ENCODE results near the gene DNAH5. TPM values are rescaled to one million over a fixed set of nuclear protein-coding genes. Genes with fewer than 3 reads are reported as not detected.

The DNAH5 gene
- total RNA-seq, 1 donor from 2014 or later = under 0.01 TPM

DNA sequence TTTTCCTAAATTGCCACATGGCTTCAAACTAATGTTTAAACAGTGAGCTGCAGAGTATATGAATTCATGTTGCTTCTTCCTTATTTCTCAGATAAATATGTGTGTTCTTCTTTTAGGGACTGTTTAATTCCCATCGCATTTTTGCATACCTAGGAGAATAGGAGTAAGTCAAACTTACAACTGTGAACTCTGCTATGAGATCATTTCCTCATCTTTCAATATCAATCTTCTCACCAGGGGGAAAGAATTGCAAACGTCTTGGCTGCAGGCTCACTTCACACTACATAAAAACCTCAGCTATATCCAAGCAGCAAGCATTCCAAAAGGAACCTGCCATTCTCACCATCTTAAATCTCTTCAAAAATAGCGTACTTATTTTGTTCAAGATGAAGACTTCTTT is 271.0 kb downstream of the DNAH5 start:
- no peak overlapping the region for H3K27ac ChIP-seq
- no peaks in the 10 kb centered on the region for H3K27me3 ChIP-seq
- no peaks in the 10 kb centered on the region for H3K4me1 ChIP-seq
- intact Hi-C loops (cut with DNase I) = no loop called here
- no peaks in the 10 kb centered on the region for H3K36me3 ChIP-seq
- H3K9me3 ChIP-seq = no peaks in the 10 kb centered on the region
- TF ChIP-seq, protein P1, sequence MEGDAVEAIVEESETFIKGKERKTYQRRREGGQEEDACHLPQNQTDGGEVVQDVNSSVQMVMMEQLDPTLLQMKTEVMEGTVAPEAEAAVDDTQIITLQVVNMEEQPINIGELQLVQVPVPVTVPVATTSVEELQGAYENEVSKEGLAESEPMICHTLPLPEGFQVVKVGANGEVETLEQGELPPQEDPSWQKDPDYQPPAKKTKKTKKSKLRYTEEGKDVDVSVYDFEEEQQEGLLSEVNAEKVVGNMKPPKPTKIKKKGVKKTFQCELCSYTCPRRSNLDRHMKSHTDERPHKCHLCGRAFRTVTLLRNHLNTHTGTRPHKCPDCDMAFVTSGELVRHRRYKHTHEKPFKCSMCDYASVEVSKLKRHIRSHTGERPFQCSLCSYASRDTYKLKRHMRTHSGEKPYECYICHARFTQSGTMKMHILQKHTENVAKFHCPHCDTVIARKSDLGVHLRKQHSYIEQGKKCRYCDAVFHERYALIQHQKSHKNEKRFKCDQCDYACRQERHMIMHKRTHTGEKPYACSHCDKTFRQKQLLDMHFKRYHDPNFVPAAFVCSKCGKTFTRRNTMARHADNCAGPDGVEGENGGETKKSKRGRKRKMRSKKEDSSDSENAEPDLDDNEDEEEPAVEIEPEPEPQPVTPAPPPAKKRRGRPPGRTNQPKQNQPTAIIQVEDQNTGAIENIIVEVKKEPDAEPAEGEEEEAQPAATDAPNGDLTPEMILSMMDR (IDR thresholded peaks at IDR 0.05) = no peak
- H3K4me3 ChIP-seq = no peak overlapping the region
- no peak for DNase-seq (ENCODE audit: low spot score in 2 of 2)

DNA sequence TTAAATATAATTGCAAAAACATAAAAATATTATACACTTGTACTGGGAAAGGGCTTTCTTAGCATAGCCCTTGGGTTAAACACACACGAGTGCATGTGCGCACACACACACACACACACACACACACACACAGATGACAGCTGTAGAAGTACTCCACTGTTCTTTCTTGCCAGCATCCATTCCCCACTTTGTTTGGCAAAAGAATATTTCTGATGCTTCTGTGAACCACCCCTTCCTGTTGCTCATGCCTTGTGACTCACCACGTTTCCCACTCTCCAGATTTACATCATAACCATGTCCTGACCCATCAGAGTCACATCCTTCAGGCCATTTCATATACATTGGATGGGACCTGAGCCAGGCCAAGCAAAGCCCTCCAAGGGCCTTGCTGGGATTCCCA is 280.1 kb downstream of the DNAH5 start:
- H3K36me3 ChIP-seq = no peaks in the 10 kb centered on the region
- no peaks in the 10 kb centered on the region for H3K9me3 ChIP-seq
- H3K4me1 ChIP-seq = no peaks in the 10 kb centered on the region
- no peak for DNase-seq (ENCODE audit: low spot score in 2 of 2)
- no peak overlapping the region for H3K27ac ChIP-seq
- H3K4me3 ChIP-seq = no peak overlapping the region
- H3K27me3 ChIP-seq = no peaks in the 10 kb centered on the region
- TF ChIP-seq, protein P1 (IDR thresholded peaks at IDR 0.05) = no peak
- intact Hi-C loops (cut with DNase I) = no loop called here

DNA sequence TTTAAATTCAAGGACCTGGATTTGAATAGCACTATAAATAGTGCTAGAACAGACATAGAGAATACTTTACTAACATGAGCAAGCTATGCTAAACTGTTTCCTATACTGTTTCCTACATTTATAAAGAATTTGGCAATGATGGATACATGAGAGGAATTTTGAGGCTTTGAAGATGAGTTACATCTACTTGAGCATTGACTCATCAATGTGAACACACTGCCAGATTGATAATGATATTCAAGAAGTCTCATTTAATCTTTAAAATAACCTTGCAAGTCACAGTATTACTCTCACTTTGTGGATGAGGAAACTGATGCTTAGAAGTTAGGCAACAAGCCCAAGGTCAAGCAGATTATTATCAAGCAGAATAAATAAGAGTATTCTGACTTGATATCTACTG is 281.9 kb downstream of the DNAH5 start:
- Histone ChIP-seq H3K36me3 (no peaks in the 10 kb centered on the region), H3K4me3 (no peak overlapping the region), H3K27me3 (no peaks in the 10 kb centered on the region), H3K27ac (no peak overlapping the region), H3K9me3 (no peaks in the 10 kb centered on the region), H3K4me1 (no peaks in the 10 kb centered on the region)
- intact Hi-C loops (cut with DNase I) = no loop called here
- TF ChIP-seq, protein P1 (IDR thresholded peaks at IDR 0.05) = no peak
- no peak for DNase-seq (ENCODE audit: low spot score in 2 of 2)

DNA sequence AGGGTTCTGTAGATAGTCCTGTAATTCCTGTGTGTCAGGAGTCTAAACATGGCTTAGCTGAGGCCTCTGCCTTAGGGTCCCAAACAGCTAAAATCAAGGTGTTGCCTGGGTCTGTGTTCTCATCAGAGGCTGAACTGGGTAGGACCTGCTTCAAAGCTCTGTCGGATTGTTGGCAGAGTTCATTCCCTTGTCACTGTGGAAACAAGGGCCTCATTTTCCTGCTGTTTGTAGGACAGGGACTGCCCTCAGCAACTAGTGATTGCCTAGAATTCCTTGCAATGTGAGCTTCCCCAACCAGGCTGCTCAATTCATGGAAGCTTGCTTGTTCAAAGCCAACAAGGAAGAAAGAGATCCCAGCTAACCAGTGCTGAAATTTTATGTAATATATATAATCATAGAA is 283.2 kb downstream of the DNAH5 start:
- Histone ChIP-seq H3K36me3 (no peaks in the 10 kb centered on the region), H3K4me3 (no peak overlapping the region), H3K27ac (no peak overlapping the region), H3K4me1 (no peaks in the 10 kb centered on the region), H3K9me3 (no peaks in the 10 kb centered on the region), H3K27me3 (no peaks in the 10 kb centered on the region)
- intact Hi-C loops (cut with DNase I) = no loop called here
- TF ChIP-seq, protein P1 (IDR thresholded peaks at IDR 0.05) = no peak
- DNase-seq (ENCODE audit: low spot score in 2 of 2) = no peak

DNA sequence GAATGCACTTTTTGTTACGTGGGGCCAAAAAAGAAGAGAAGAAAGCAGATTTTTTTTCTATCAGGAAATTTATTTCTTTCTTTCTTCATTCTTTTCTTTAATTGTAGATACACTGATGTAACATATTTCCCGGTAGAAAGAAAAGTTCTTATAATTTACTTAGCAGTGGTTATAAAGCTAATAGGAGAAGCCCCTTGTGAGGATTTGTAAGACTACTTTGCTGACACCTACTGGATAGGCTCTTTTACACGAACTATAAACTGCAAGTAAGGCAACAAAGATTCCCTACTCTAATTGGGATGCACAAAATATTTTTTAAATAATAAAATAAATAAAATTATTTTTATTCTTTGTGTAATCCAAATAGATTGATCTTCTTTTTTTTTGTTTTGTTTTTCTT is 284.4 kb downstream of the DNAH5 start:
- DNase-seq (ENCODE audit: low spot score in 2 of 2) = no peak
- no peaks in the 10 kb centered on the region for H3K27me3 ChIP-seq
- intact Hi-C loops (cut with DNase I) = no loop called here
- H3K4me1 ChIP-seq = no peaks in the 10 kb centered on the region
- no peak overlapping the region for H3K27ac ChIP-seq
- H3K4me3 ChIP-seq = no peak overlapping the region
- TF ChIP-seq, protein P1 (IDR thresholded peaks at IDR 0.05) = no peak
- H3K36me3 ChIP-seq = no peaks in the 10 kb centered on the region
- no peaks in the 10 kb centered on the region for H3K9me3 ChIP-seq

DNA sequence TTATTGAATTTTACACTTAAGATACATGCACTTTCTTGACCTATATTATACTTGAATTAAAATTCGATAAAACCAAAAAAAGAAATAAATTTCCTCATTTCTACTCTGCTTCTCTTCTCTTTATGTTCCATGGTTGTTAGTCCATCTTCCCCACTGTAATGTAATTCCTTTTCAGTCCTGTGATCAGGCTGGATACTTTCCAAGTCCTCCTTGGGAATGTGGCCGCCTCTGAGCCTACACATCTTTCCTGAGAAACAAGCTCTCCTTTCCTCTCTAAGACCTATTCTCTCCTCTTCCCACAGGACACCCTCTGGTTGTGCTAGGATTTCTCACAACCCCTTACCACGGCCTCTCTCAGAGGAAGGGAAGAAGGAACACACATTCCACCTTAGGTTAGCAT is 285.1 kb downstream of the DNAH5 start:
- Histone ChIP-seq H3K27me3 (no peaks in the 10 kb centered on the region), H3K4me1 (no peaks in the 10 kb centered on the region), H3K27ac (no peak overlapping the region), H3K4me3 (no peak overlapping the region), H3K9me3 (no peaks in the 10 kb centered on the region), H3K36me3 (no peaks in the 10 kb centered on the region)
- DNase-seq (ENCODE audit: low spot score in 2 of 2) = no peak
- TF ChIP-seq, protein P1 (IDR thresholded peaks at IDR 0.05) = no peak
- intact Hi-C loops (cut with DNase I) = no loop called here

All from ascending aorta (tissue), 2 donors.